GM18507 (cell line): ENCODE data around the gene C16orf96.
"Not testable (repeated sequence)": the region's sequence is repeated elsewhere in the genome, so short reads cannot be mapped to it uniquely, and the experiment has no call there.

Experiments used
- DNase-seq: peaks from one replicate; pipeline ENCODE4 v3.0.0; 2011; ENCODE audit warnings: low read depth; ENCODE audit not compliant: insufficient read length; ENCODE audit errors: extremely low spot score
- FAIRE-seq: peaks from 2 replicates; lab custom pipeline; 2011; peaks lifted over from hg19 to GRCh38; lab: Jason Lieb, UNC

C16orf96 gene

DNA sequence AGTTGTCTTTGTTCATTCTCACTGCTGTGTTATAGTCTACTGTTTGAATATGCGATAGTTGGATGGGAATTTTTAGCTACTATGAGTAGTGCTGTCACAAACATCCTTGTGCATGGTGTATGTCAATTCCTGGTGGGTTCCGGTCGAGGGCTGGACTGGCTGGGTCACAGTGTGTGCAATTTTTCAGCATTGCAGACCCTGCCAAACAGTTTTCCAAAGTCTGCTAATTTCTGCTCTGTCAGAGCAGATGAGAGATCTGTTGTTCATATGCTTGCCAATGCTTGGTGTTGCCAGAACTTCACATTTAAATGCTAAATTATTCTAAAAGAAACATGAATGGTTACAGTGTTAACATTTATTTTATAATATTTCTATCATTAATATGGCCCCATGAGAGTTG, 3.6 kb upstream of the C16orf96 start:
- no peak for FAIRE-seq

DNA sequence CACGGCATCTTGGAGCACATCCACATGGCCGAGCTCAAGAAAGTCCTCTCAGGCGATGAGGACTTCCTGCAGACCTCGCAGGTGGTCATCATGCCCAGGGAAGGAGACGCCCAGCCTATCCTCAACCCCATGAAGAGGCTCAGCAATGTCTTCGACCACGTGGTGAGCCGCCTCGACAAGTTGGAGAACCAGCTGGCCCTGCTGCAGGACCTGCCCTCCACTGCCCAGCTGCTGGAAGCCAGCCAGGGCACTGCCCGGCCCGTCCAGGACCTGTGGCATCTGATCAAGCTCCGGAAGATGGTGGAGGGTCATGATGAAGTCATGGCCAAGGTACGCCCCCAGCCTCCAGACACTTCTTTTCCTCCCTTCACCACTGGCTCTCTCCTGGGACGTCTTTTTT, 440 bp downstream of the C16orf96 start:
- FAIRE-seq (no peak), DNase-seq (no peak)

More for the DNA sequence above, 3.6 kb upstream of the C16orf96 start:
- no peak for DNase-seq

DNA sequence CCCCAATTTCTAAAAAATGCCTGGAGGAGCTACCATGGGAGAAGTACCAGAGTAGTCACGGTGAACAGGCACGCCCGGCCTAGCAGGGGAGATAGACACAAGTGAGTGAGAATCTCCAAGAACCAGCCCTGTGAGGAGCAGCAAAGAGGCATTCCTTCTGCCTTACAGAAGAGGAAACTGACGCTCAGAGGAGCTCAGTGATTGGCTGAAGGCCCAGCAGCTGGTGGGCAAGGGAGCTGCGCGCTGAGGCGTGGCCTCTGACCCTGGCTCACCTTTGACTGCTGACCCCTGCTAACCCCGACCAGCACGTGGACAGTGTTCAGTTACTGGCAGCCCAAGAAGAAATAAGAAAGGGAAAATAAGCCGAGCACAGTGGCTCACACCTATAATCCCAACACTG, 1.8 kb downstream of the C16orf96 start:
- no peak for DNase-seq
- FAIRE-seq: no peak

DNA sequence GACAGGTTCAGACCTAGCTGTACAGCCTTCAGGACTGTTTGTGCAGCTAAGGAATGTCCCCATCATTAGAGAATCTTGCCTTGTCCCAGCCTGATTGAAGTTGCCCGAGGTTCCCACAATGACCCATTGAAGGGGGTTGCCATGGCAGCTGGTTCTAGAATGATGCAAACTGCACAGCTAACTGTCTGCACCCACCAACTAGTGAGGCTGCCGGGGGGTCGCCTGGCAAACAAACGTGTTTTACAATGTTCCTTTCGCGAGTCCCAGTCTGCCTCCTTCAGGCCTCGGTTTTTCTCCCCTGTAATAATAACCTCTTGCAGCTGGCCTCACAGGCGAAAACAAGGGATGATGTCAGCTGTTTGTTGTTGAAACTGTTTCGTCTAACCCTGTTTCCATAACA, 5.5 kb downstream of the C16orf96 start:
- FAIRE-seq (no peak), DNase-seq (no peak)

DNA sequence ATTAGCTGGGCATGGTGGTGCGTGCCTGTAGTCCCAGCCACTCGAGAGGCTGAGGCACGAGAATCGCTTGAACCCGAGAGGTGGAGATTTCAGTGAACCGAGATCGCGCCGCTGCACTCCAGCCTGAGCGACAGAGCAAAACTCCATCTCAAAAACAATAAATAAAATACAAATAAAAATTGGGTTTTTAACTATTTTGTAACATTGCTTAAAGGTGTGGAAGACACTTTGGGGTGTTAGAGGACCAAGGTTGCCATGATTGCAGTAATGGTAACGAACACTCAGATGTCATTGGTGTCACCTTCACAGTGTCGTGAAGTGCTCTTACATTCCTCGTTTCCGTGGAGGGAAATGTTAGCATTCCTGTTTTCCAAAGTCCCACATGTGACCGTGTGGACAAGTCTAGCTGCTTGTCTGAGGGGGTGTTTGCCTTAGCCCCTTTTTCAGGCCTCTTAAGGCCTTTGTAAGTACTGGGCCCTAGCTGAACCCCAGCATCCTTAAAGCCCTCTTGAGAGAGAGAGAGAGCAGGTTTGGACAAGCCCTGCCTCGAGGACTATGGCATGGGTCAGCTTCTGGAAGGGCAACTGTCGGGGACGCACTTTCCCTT, 8.6 kb downstream of the C16orf96 start:
- DNase-seq: no peak
- no peak for FAIRE-seq

DNA sequence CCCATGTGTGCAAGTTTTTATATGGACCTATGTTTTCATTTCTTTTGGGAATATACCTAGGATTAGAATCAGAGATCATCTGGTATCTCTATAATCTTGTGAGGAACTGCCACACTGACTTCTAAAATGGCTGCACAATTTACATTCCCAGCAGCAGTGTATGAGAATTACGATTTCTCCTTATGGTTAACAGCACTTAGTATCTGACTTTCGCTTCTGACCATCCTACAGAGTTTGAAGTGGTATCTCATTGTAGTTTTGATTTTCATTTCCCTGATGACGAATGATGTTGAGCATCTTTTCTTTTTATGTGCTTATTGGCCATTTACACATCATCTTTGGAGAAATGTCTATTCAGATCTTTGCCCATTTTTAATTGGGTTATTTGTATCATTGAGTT, 10.0 kb downstream of the C16orf96 start:
- peak; percentile 56 for FAIRE-seq
- DNase-seq: no peak

DNA sequence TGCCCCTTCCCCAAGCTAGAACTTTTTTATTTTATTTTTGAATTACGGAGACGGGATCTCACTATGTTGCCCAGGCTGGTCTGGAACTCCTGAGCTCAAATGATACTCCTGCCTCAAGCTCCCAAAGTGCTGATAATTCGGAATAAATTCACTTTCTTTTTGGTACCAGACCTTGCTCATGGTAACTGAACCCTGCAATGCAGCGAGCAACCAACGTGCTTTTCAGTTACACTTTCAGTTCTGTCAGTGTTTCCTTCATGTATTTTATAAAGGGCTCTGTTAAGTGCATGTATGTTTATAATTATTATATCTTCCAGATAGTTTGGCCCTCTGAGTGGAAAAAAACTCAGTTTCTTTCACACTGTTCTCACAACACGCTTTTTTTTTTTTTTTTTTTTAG, 13.9 kb downstream of the C16orf96 start:
- peak; percentile 9 for FAIRE-seq
- no peak for DNase-seq

DNA sequence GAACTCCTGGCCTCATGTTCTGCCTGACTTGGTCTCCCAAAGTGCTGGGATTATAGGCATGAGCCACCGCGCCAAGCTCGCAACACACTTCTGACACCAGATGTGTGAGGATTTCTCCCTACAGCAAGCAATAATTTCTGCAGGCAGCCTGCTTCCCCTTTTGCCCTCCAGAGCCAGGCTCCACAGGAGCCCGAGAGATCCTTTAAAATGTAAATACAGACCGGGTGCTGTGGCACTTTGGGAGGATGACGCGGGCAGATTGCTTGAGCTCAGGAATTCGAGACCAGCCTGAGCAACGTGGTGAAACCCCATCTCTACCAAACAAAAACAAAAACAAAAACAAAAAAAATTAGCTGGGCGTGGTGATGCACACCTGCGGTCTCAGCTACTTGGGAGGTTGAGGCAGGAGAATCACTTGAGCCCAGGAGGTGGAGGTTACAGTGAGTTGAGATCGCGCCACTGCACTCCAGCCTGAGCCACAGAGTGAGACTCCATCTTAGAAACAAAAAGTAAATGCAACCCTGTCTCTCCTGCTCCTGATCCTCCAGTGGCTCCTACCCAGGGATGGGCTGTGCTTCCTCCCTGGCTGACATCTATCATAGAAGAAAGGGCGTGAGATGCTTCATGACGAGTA, 14.7 kb downstream of the C16orf96 start:
- DNase-seq (no peak), FAIRE-seq (no peak)

DNA sequence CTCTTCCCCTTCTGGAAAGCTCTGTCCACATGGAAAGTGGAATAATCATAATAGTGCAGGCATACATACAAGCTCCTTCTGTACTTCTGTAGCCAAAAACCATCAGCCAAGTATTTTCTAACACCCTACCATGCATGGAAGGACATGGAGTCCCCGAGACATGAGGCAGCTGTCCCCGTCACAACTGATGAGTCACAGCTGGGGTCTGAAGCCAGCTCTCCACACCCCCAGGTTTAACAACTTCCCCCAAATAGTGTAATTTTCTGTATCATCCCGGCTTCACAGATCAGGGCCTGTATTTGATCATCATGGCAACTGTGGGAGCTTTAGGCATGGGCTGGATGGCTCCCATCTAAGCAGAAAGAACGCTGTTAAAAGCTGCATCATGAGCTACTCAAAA, 16.6 kb downstream of the C16orf96 start:
- FAIRE-seq: no peak
- no peak for DNase-seq

DNA sequence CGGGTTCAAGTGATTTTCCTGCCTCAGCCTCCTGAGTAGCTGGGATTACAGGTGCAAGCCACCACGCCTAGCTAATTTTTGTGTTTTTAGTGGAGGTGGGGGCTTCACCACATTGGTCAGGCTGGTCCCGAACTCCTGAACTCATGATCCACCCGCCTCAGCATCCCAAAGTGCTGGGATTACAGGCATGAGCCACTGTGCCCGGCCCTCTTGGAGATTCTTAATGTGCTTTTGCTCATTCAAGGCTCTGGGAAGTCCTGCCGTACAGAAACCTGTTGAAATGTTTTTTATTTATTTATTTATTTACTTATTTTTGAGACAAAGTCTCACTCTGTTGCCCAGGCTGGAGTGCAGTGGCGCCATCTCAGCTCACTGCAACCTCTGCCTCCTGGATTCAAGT, 17.8 kb downstream of the C16orf96 start:
- not testable (repeated sequence) for DNase-seq, FAIRE-seq

DNA sequence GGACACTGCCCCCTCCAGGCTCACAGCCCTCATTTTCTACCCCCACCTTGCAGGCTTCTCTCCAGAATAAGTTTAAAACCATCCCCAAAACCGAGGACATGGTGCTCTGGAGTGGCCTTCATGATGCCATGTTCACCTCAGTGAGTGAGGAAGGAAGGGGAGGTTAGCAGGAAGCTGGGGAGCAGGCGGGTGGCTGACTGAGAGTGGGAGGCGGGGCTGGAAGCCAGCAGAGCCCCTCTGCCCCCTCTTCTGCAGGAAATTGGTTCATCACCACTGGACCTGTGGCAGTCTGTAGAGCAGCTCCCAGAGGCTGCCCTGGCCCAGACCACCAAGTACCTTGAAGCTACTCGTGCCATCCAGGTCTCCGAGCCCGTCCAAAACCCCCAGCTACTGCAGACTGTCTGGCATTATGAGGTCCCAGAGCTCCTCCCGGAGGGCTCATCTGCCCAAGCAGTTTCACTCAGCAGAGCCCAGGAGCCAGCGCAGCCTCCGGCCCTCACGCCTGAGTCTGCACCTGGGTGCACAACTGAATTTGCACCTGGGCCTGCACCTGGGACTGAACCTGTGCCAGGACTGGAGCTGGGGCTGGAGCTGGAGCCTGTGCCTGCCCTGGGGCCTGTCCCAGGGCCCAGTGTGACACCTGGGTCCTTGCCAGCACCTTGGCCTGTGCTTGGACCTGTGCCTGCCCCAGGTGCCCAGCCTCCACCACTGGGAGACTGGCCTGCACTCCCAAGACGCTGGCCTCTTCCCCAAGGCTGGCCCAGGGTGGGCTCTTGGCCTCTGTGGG, 19.0 kb downstream of the C16orf96 start:
- FAIRE-seq: no peak
- no peak for DNase-seq

DNA sequence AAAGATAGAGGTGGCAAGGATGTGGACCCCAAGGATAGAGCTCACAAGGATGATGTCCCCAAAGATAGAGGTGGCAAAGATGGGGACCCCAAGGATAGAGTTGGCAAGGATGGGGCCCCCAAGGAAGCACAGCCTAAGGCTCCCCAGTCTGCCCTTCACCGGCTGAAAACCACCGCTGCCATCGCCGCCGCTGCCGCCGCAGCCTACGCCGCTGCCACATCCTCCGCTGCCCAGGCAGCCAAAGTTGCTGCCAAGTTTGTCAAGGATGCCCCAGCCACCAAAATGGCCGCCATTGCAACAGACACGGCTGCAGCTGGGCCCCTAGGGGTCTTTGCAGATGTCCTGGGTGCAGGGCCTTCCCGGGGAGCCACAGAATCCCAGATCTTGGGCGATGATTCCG, 19.9 kb downstream of the C16orf96 start:
- DNase-seq (no peak), FAIRE-seq (no peak)

DNA sequence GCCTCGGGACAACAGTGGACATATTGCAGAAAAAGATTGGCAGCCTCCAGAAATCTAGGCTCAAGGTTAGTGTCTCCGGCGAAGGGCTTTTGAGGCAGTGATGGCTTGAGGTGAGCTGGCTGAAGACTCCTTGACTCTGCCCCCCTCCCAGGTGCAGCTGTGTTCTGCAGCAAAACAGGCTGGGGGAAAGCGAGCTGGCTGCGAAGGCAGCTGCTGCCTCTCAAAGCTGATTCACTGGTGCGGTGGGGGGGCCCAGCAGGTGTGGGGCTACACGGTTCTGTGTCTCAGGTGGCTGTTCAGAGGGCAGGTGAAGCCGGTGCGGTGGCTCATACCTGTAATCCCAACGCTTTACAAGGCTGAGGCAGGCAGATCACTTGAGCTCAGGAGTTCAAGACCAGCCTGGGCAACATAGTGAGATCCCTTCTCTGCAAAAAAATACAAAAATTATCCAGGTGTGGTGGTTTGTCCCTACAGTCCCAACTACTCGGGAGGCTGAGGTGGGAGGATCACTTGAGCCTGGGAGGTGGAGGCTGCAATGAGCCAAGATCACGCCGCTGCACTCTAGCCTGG, 22.9 kb downstream of the C16orf96 start:
- FAIRE-seq (no peak), DNase-seq (no peak)

DNA sequence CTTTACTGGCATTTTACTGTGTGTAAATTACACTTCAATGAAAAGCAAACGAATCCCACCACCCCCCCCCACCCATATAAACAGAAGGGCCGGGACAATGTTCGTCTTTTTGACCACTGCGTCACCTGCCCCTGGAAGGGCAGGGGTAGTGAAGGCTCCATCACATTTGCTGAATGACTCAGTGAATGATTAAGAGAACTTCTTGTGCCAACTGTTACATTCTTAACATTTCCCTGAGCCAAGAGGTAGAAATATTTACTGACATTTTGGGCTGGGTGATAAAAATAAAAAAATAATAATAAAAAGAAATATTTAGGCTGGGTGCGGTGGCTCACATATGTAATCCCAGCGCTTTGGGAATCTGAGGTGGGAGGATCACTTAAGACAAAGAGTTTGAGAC, 24.1 kb downstream of the C16orf96 start:
- DNase-seq (no peak), FAIRE-seq (no peak)

DNA sequence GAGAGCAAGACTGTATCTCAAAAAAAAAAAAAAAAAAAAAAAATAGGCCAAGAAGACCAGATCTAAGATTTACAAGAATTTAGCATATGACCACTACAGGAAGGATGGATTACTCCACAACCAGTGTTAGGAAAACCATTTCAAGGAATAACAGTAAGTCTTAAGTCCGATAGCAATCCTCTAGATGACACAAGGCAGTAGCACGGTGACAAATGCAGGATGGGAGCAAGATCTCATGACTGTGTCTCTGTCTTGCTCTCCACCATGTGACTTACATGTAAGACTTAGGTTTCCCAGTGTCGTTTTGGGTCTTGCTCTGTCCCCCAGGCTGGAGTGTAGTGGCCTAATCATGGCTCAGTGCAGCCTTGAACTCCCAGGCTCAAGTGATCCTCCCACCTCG, 27.8 kb downstream of the C16orf96 start:
- FAIRE-seq (no peak), DNase-seq (no peak)

DNA sequence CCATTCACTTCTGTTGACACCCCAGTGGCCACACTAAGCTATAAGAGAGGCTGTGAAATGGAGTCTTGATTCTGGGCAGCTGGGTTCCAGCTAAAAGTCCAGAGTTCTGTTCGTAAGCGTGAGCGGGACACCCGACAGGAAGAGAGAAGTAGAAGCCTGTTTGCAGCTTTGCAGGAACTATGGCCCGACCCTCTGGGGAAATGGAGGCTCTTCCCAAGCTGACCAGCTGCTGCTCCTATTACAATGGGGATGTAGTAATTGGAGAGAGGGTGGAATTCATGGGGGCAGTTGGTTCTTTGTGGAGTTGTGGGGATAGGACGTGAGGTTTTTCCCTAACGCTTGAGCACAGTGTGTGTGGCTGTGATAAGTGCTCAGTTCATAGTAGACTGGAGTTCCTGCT, 30.2 kb downstream of the C16orf96 start:
- DNase-seq (no peak), FAIRE-seq (no peak)

DNA sequence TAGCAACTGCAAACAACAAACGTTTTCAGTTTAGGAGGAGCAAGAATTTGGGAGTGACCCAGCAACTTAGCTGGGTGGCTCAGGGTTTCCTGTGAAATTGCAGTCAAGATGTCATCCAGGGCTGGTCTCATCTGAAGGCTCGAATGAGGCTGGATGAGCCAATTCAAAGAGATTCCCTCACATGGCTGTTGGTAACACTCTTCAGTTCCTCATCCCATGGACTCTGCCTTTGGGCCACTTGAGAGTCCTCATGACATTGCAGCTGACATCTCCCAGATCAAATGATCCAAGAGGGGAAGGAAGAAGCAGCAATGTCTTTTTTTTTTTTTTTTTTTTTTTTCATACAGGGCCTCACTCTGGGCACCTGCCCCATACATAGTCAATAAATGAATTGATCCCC, 32.2 kb downstream of the C16orf96 start:
- no peak for DNase-seq
- FAIRE-seq: no peak

DNA sequence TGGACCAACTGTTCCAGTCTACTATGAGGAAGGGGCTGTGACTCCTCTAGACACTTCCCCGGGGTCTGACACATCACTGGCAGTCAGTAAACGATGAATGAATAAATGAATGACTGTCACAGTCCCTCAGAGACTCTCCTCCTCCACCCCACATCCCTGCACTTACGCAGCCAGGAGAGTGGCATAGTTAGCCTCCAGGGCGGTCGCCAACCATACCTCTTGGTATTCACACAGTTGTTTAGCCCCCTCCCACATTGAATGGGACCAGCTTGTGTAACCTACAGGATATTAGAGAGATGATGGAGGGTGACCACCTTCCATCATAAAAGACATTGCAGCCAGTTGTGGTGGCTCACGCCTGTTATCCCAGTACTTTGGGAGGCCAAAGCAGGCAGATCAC, 32.8 kb downstream of the C16orf96 start:
- DNase-seq (no peak), FAIRE-seq (no peak)

DNA sequence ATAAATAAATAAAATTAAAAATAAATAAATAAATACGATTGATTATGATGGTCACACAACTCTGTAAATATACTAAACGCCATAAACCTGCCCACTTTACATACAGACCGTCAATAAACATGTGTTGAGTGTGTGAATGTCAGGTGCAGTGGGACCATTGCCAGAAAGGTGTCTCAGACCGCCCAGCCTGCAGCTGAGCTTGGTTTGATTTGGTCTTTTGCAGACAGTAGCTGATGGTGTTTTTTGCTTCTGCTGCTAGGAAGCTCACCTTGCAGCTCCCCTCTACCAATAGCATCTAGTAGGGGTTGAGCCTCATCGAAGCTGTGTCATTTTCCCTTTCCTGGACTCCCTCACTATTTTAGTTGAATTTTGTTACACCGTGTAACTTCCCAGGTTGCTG, 35.1 kb downstream of the C16orf96 start:
- DNase-seq (no peak), FAIRE-seq (no peak)

DNA sequence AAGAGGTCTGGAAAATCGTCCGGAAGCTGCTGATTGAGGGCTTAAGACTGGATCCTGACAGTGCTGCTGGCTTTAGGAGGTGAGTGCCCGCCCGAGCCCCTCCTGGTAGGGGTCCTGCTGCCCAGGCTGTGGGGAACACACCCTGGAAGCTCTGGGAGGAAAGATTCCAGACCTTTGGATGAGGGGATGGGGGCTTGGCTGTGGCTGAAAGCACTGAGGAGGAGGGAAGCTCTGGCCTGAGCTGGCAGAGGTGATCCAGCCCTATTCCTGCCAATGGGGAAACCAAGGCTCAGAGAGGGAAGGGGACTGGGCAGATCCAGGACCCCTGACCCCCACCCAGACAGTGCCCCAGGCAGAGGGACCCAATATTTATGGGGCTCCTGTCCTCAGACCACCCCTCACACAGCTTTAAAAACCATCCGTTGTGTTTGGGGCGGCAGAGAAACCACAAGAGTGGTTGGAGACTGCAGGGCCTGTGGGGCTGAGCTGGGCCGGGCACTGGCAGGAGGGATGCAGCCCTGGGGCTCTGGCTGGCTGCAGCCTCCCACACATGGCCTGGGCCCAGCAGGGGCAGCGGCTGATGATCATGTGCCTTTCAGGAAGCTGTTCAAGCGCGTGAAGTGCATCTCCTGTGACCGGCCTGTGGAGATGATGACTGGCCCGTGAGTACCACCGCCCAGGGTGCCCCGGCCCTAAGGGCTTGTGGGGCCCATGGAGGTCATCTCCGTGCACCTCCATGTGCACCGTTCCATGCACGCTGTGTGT, 35.7 kb downstream of the C16orf96 start:
- DNase-seq (no peak), FAIRE-seq (no peak)
